Fibroblast of peridontal ligament (primary cell): ENCODE data around the gene TINCR.
"Not testable (repeated sequence)": the region's sequence is repeated elsewhere in the genome, so short reads cannot be mapped to it uniquely, and the experiment has no call there.

Experiments
- DNase-seq: peaks from one replicate; pipeline ENCODE4 v3.0.0-alpha.2; 2010; ENCODE audit errors: extremely low read depth

TINCR gene

DNA sequence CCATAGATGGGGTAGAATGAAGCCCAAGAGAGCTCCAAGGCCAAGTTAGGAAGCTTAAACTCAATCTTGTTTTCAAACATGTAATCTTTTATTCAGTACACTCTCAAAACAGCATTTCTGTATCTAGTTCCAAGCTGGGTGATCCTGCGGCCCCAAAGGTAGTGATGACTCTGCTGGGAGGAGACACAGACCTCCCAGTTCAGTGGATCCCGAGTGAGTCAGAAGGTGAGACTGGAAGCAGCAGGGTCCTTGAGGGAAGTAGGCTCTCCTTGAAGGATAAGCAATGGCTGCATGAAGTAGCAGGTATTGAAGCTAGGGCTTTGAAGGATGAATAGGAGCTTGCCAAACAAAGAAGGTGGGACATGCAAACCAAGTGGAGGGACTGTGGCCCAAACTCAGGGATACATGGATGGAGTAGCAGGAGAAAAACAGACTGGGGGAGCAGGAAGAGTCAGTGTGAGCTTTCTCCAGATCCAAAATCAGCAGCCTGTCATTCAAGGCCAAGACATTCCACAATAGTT is 9.6 kb downstream of the TINCR start:
- no peak for DNase-seq

DNA sequence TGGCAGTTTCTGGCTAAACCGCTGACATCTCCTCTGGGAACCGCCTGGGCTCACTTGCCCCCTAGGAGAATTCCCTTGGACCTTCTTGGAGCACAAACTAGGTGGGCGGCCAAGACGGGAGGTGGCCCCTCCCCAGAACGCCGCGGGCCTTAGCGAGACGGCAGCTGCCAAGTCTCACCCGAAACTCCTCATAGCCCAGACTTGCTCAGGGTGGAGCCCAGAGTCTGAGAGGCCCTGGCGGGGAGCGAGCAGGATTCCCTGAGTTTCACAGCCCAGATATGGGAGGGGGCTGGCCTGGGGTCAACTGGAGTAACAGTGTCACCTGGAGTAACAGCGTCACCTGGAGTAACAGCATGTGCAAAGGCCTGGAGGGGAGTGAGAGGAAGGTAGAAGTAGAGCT is 10.1 kb downstream of the TINCR start:
- DNase-seq: no peak

DNA sequence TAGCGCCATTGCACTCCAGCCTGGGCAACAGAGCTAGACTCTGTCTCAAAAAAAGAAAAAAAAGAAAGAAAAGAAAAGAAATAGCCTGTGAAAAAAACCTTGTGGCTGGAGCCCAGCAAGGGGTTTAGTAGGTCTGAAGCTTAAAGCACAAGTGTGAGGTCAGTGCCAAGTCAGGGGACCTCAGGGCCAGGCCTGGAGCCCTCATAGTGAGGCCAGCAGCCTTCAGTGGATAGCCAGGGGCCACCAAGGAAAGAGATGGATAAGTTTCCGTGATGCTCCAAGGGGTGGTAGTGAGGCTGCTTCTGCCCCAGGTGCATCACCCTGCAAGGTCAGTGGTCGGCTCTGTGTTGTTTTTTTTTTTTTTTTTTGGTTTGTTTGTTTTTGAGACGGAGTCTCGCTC is 12.9 kb downstream of the TINCR start:
- DNase-seq: no peak

DNA sequence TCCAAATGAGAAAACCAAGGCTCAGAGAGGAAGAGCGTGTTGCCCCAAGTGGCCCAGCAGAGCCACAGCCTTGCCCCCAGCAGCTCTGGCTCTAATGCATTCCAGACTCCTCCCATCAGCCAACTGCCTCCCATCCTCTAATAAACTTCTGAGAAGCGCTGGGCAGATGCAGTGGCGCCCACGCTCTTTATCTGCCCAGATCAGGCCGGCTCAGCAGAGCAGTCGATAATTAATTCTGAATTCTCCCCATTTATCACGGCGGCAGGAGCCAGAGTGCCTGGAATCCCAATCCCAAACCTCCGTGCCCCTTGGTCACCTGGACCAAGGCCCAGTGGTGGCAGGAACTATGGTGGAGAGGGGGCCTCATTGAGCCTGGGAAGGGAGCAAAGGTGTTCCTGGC is 13.9 kb downstream of the TINCR start:
- no peak for DNase-seq

DNA sequence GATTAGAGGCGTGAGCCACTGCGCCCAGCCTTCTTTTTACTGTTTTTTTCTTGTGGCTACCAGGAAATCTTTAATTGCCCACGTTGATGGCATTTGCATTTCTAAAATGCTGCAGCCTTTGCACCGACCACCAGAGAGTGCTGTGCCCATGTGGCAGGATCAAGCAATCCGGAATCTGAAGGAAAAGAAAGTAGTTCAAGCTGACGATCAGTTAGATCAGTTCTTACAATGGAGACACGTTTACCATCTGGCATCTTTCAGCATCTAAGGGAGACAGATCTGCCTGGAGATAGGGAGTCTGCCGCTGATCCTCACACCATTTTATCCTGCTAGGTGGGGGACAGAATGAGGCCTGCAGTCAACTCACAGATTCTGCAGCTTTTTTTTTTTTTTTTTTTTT is 19.9 kb downstream of the TINCR start:
- peak; percentile 40 for DNase-seq

DNA sequence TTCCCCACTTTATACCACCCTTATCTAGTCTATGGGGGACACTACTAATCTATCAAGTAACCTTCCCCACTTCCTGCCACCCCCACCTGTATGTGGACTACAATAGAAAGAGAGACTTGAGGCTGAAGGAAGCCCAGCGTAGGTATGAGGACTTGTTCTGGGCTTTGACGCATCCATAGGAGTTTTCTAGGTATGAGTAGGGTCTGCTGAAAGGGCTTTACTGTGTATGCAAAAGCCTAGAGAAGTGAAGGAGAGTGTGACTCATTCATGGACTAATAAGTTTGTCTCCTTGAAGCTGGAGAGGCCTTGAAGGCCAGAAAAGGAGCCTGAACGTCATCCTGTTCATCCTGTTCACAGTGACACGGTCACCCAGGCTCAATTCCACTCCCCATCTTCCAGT is 21.8 kb downstream of the TINCR start:
- DNase-seq: no peak

DNA sequence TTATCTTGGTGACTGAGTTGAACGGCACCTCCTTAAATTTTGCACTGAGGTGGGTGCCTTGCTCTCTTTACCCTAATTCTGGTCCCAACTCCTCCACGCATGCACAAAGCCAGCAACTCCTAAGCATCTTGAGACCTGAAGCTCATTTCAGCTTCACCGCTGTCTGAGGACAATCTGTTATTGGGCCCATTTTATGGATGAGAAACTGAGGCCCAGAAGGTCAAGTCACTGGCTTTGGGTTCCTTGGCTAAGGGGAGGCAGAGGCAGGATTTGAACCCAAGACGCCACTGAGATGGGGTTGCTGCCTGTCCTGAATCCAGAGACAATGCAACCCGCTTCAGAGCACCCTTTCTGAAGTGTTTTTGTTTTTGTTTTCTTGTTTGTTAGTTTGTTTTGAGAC is 22.7 kb downstream of the TINCR start:
- DNase-seq: no peak

DNA sequence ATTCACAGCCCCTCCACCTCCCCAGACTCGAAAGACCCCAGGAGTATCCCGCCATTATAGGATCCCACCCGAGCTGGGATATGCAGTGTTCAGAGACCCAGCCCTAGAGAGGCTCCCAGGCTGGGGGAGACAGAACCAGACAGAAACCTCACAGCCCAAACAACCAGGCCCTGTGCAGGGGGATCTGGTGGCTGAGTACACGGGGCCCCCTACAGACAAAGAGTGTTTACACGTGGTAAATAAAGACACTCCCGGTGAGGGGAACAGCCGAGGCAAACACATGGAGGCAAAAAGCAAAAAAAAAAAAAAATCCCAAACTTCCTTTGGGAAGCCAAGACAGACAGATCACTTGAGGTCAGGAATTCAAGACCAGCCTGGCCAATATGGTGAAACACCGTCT is 25.1 kb downstream of the TINCR start:
- DNase-seq: no peak

DNA sequence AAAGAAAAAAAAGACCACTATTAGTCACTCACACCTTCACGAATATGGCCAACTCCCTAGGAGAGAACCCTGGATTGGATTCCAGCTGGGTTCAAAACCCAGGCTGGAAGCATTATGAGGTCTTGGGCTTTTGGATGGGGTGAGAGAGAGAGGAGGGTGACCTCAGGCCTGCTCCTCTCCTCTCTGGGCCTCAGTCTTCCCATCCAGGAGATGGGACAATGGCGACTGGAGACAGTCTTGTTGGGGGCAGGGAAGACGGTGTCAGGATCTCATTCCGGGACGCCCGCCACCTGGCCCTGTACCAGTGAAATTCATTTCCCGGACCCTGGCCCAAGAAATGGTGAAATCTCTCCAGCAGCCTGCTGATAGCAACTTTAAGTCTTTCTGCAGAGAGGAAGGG is 26.3 kb downstream of the TINCR start:
- no peak for DNase-seq

DNA sequence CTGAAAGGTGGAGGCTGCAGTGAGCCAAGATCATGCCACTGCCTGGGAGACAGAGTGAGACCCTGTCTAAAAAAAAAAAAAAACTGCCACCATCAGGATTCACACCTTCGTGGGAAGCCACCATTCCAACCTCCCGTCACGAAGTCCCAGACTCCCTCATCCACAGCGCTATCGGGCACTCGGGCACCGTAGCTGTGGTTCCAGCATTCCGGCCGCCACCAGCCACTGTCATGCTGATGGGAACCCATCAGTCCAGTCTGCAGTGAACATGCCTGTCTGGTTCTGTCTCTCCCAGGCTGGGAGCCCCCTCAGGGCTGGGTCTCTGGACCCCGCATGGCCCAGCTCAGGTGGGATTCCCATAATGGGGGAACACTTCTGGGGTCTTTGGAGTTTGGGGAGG is 27.5 kb downstream of the TINCR start:
- no peak for DNase-seq

DNA sequence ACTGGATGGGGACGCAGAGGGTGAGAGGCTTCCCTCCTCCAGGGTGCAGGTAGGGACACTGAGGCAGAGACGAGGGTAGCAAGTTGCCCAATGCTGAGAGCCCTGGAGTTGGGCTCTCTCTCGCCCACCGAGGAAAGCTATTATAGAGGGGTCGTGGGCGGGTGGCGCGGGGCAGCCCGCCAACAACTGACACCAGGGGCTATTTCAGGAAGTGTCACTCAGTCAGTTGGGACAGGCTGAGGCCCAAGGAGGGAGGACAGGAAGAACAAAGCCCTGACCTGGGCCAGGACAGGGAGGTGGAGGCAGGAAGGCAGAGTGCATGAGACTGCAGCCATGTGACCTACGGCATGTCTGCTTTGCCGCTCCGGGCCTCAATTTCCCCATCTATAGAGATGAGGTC is 29.9 kb downstream of the TINCR start:
- no peak for DNase-seq

DNA sequence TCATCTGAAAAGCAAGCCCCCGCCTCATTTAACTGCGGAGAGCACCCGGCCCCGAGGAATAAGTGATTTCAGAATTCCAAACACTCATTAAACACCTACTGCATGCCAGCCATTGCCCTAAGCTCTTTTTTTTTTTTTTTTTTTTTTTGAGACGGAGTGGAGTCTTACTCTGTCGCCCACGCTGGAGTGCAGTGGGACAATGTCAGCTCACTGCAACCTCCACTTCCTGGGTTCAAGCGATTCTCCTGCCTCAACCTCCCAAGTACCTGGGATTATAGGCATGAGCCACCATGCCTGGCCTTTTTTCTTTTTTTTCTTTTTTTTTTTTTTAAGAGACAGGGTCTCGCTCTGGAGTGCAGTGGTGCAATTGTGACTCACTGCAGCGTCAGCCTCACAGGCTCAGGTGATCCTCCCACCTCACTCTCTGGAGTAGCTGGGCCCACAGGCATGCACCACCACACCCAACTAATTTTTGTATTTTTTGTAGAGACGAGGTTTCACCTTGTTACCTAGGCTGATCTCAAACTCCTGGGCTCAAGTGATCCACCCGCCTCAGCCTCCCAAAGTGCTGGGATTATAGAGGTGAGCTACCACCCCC is 30.7 kb downstream of the TINCR start:
- not testable (repeated sequence) for DNase-seq

DNA sequence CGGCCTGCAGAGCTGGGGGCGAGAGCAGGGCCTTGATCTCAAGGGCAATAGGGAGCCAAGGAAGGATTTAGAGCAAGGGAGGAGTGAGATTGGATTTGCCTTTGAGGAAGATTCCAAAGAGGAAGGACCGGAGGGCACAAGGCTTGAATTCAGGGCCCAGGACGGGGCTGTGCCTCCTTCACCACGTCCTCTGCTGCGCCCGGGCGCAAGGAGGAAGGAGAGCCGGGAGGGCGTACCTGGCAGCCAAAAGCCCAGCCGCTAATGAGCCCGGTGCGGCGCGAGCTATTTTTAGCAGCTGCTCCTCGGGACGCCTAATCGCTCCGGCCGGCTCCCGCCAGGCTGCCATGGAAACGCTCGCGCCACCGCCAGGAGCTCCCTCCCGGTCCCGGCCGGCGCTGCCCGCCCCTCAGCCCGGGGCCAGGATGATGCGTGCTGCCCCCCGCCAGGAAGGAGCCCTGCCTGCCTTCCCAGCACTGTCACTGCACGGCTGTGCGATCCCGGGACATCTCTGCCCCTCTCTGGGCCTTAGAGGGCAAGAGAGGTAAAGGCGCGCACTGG is 31.3 kb downstream of the TINCR start:
- peak; percentile 11 for DNase-seq

DNA sequence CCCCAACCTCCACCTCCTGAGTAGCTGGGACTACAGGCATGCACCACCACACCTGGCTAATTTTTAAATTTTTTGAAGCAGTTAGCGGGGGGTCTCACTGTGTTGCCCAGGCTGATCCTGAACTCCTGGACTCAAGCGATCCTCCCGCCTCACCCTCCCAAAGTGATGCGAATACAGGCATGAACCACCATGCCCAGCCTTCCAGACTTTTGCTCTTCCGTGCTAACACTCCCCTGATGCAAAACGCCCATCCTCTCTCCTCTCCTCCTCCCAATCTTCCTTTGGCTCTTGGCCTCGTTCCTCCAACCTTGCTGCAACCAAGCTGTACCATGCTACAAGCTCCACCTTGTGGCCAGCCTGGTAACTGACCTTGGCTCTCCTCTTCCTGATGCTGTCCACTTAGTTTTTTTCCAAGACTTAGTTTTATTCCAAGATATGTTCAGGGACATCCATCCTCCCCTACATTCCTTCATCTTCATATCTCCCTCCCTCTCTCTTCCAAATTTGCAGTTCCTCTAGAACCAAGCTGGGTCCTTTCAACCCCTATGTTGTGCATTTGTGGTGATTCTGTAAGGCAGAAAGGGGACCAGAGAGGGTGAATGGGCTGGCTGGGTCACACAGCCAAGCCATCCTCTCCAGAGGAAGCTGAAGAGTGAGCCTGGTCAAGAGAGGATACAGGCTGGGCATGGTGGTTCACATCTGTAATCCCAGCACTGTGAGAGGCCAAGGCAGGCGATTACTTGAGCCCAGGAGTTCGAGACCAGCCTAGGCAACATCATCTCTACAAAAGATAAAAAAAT is 32.8 kb downstream of the TINCR start:
- DNase-seq: peak; percentile 3

DNA sequence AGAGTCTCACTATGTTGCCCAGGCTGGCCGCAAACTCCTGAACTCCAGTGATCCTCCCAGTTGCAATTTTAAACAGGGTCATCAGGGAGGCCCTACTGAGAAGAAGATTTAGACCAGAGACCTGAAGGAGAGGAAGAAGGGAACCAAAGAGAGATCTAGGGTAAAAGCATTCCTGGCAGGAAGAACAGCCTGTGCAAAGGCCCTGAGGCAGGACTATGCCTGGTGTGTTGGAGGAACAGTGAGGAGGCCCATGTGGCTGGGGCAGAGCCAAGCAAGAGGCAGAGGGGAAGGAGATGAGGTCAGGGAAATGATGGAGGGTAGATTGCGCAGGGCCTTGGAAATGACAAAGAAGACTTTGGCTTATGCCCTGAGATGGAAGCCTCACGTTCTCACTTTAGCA is 34.5 kb downstream of the TINCR start:
- DNase-seq: no peak

DNA sequence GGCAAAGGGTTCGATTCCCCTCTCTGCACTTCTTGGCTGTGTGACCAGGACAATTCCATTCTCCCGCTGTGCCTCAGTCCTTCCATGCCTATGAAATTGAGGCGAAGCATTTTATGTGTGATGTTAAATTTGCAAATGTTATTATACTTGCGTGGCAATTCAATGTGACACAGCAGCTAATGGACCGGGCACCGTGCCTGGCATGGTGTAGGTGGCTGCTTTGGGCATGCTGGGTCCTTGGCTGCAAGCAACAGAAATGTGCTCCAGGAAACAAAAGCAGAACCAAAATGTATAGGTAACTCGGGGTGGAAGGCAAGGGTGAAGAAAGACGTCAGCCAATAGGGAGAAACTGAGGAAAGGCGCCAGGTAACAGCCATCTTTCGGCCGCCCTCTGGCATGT is 37.1 kb downstream of the TINCR start:
- no peak for DNase-seq

DNA sequence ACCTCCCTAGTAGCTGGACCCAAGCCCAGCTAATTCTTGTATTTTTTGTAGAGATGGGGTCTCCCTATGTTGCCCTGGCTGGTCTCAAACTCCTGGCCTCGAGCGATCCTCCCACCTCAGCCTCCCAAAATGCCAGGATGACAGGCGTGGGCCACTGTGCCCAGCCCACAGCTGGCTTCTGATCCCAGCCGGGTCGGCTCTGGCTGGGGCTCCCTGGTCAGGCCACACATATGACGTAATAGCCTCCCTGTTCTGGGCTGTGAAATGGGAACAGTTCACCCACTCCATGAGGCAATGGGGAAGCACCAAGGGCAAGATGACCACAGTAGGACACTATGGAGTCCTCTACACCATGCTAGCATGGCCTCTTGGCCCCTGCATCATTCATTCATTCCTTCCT is 41.1 kb downstream of the TINCR start:
- no peak for DNase-seq

DNA sequence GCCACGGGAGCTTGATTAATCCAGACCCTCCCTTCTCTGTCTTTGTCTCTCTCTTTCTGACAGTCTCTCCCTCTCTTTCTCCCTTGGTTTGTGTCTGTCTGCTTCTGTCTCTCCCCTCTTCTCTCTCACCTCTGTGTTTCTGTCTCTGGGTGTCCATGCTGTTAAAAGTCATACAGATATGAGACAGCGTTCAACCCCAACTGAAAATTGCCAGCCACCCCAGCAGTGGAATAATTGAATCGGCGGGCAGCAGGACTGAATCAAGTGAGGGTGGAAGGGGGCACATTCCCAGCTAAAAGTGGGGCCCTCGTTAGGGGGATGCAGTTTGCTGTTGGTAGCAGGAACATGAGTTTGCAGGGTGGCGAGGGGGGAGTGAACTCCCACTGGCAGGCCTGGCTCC is 43.7 kb downstream of the TINCR start:
- no peak for DNase-seq

DNA sequence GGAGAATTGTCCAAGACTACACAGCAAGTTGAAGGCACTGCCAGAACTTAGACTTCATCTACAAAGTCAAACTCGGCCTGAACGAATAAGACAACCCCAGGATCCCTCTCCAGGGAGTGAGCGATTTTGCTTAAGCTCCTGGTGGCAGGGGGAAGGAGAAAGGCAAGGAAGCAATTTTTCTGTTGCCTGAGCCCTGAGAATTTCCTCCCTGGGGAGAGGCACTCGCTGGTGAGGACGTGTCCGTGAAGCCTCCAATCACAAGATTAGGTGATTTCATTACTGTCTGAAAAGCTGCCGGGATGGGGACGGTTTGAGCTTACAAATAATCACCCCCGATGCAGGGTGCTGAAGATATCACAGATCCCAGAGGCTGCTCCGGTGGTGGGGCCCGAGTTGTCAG is 45.6 kb downstream of the TINCR start:
- no peak for DNase-seq

DNA sequence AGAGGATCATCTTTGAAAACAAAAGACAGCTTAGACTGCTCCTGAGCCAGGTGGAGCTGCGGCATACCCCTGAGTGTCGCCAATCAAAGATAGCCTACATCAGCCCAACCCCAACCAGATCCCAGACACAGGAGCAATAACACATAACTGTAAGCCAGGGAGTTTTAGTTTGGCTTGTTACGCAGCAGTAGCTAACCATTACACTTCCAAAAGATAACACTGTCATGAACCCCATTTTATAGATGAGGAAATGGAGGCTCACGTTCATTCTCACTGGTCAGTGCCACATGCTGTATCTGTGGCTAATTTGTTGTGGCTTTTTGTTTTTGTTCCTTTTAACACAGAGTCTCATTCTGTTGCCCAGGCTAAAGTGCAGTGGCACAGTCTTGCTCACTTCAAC is 47.3 kb downstream of the TINCR start:
- DNase-seq: no peak

DNA sequence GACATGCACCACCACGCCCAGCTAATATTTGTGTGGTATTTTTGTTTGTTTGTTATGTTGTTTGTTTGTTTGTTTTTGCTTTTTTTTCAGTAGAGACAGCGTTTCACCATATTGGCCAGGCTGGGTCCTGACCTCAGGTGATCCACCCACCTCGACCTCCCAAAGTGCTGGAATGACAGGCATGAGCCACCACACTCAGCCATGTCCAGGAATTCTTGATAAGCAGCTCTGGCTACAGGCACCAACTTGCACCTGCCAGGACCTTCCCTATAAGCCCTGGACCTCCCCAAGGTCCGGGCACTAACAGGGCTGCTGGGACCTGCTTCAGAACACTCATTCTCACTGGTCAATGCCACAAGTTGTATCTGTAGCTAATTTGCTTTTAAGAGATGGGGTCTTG is 48.7 kb downstream of the TINCR start:
- DNase-seq: no peak

DNA sequence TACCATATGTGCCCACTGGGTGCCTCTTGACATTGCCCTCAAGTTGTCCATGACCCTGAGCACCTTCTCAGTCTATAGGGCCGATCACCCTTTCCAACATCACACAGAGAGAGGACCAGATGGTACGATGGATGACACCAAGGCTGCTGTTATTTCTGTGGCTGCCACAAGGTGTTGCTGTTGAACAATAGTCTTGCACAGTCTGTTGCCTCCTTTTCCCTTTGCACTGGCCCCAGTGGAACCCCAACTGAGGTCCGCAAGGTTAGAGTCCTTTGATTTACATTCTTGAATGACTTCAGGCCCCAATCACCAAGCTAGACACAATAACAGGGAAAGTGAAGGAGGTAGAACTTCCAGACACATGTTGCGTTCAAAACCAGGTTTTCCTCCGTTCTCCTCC is 52.0 kb downstream of the TINCR start:
- DNase-seq: no peak

DNA sequence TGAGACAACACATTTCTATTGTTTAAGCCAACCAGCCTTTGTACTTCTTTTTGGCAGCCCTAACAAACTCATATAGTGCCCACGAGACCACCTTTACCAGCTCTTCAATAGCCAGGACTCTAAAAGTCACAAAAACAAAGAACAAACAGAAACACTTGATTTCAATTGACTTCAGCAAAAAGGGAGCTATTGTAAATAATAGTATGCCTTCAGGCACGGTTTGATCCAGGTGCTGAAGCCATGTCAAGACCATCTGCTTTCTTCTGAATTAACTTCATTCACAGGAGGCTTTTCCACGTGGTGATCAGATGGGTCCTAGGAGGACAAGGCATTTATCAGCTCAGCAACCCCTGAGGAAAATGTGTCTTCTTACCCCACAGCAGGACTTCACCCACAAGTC is 53.8 kb downstream of the TINCR start:
- DNase-seq: no peak
